Trophoblast cell (in vitro differentiated cells and primary cell): ENCODE measurements around the gene ZNF598.
"Not testable (repeated sequence)": the region's sequence is repeated elsewhere in the genome, so short reads cannot be mapped to it uniquely, and the experiment has no call there.

Experiments
- DNase-seq, 2 donors: peaks; one replicate each; pipeline ENCODE4 v3.0.0-alpha.2; 2016
- H2AFZ ChIP-seq: 2 replicates; pipeline ENCODE4 v1.6.1; 2013; ENCODE audit warnings: low read length, moderate library complexity, mild to moderate bottlenecking; ENCODE audit not compliant: insufficient read depth, poor library complexity
- H2AK5ac ChIP-seq: 2 replicates; pipeline ENCODE4 v1.6.1; 2013; ENCODE audit warnings: mild to moderate bottlenecking, low read length
- H2BK120ac ChIP-seq: 2 replicates; pipeline ENCODE4 v1.6.1; 2013; ENCODE audit warnings: low read length, mild to moderate bottlenecking, moderate library complexity; ENCODE audit not compliant: insufficient read depth, poor library complexity
- H2BK12ac ChIP-seq: 2 replicates; pipeline ENCODE4 v1.6.1; 2013; ENCODE audit warnings: mild to moderate bottlenecking, low read length, moderate library complexity
- H2BK5ac ChIP-seq: 2 replicates; pipeline ENCODE4 v1.6.1; 2013; ENCODE audit warnings: low read length, low read depth, moderate library complexity, mild to moderate bottlenecking; ENCODE audit not compliant: poor library complexity
- H3K14ac ChIP-seq: 2 replicates; pipeline ENCODE4 v1.6.1; 2013; ENCODE audit warnings: mild to moderate bottlenecking, low read length
- H3K18ac ChIP-seq: 2 replicates; pipeline ENCODE4 v1.6.1; 2013; ENCODE audit warnings: mild to moderate bottlenecking, low read length
- H3K23ac ChIP-seq: 2 replicates; pipeline ENCODE4 v1.6.1; 2013; ENCODE audit warnings: low read length
- H3K27ac ChIP-seq: 2 replicates; pipeline ENCODE4 v1.5.1; 2013; ENCODE audit warnings: low read depth, mild to moderate bottlenecking, inconsistent platforms, low read length, moderate library complexity
- H3K27me3 ChIP-seq: 2 replicates; pipeline ENCODE4 v1.6.1; 2013; ENCODE audit warnings: inconsistent platforms, mild to moderate bottlenecking, low read length, moderate library complexity; ENCODE audit not compliant: insufficient read depth
- H3K36me3 ChIP-seq, 2 experiments: 1 replicate in 1 of 2; 2 replicates in 1 of 2; pipeline ENCODE4 v1.6.1; 2013; ENCODE audit warnings: low read length in 2 of 2, mild to moderate bottlenecking in 2 of 2, moderate library complexity in 1 of 2; ENCODE audit not compliant: insufficient read depth in 2 of 2, control insufficient read depth in 1 of 2
- H3K4ac ChIP-seq: 2 replicates; pipeline ENCODE4 v1.6.1; 2013; ENCODE audit warnings: low read depth, mild to moderate bottlenecking, low read length, moderate library complexity
- H3K4me1 ChIP-seq, 2 experiments: 1 replicate in 1 of 2; 2 replicates in 1 of 2; pipeline ENCODE4 v1.6.1; 2013; ENCODE audit warnings: low read length in 2 of 2, mild to moderate bottlenecking in 2 of 2, moderate library complexity in 1 of 2; ENCODE audit not compliant: insufficient read depth in 2 of 2, control insufficient read depth in 1 of 2
- H3K4me2 ChIP-seq: 2 replicates; pipeline ENCODE4 v1.6.1; 2013; ENCODE audit warnings: inconsistent platforms, mild to moderate bottlenecking, low read length, moderate library complexity
- H3K4me3 ChIP-seq: 2 replicates; pipeline ENCODE4 v1.5.1; 2013; ENCODE audit warnings: mild to moderate bottlenecking, low read depth, low read length, inconsistent platforms
- H3K79me1 ChIP-seq: one replicate; pipeline ENCODE4 v1.6.1; 2013; ENCODE audit warnings: low read length
- H3K79me2 ChIP-seq: 2 replicates; pipeline ENCODE4 v1.6.1; 2013; ENCODE audit warnings: low read length, mild to moderate bottlenecking; ENCODE audit not compliant: control insufficient read depth, insufficient read depth, poor library complexity
- H3K9ac ChIP-seq: 2 replicates; pipeline ENCODE4 v1.6.1; 2013; ENCODE audit warnings: mild to moderate bottlenecking, low read length
- H3K9me3 ChIP-seq: 2 replicates; pipeline ENCODE4 v1.6.1; 2013; ENCODE audit warnings: low read depth, mild to moderate bottlenecking, control low read depth, inconsistent platforms, low read length; ENCODE audit not compliant: insufficient read depth
- H4K12ac ChIP-seq: 2 replicates; pipeline ENCODE4 v1.6.1; 2013; ENCODE audit warnings: low read depth, mild to moderate bottlenecking, low read length, moderate library complexity
- H4K8ac ChIP-seq: 2 replicates; pipeline ENCODE4 v1.6.1; 2013; ENCODE audit warnings: low read depth, mild to moderate bottlenecking, low read length, moderate library complexity
- H4K91ac ChIP-seq: one replicate; pipeline ENCODE4 v1.6.1; 2013; ENCODE audit warnings: low read depth, mild to moderate bottlenecking, low read length, moderate library complexity
- WGBS: extraction: QIAGEN DNeasy Blood & Tissue Kit; methylation state at CpG from one replicate; pipeline ENCODE4 v1.1.7; 2013; ENCODE audit warnings: missing lambda C conversion rate; ENCODE audit not compliant: insufficient read length, insufficient coverage; ENCODE audit errors: extremely low coverage; 5-methylcytosine and 5-hydroxymethylcytosine counted together

ZNF598 gene

DNA sequence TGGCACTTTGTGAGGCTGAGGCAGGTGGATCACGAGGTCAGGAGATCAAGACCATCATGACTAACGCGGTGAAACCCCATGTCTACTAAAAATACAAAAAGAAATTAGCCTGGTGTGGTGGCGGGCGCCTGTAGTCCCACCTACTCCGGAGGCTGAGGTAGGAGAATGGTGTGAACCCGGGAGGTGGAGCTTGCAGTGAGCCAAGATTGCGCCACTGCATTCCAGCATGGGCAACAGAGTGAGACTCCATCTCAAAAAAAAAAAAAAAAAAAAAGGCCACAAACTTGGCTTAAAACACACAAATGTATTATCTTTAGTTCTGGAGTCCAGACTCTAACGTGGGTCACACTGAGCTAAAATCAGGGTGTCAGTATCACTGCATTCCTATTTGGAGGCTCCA is 2.1 kb upstream of the ZNF598 start:
- not testable (repeated sequence) for H3K79me2 ChIP-seq, H4K91ac ChIP-seq, H3K14ac ChIP-seq, H3K27me3 ChIP-seq, H2AK5ac ChIP-seq, H3K23ac ChIP-seq, H3K27ac ChIP-seq, H3K9ac ChIP-seq, H2BK120ac ChIP-seq, H2AFZ ChIP-seq, H4K12ac ChIP-seq, H2BK5ac ChIP-seq, H3K4me2 ChIP-seq, H2BK12ac ChIP-seq, H4K8ac ChIP-seq, H3K4ac ChIP-seq, H3K79me1 ChIP-seq, H3K4me3 ChIP-seq, H3K36me3 ChIP-seq, H3K18ac ChIP-seq, H3K9me3 ChIP-seq, DNase-seq
- no CpG with 5 or more reads among the region's 9 CpGs for WGBS
- H3K4me1 ChIP-seq, result peaks cover 8 to 21% of the 10 kb centered on the region in 2 experiments

DNA sequence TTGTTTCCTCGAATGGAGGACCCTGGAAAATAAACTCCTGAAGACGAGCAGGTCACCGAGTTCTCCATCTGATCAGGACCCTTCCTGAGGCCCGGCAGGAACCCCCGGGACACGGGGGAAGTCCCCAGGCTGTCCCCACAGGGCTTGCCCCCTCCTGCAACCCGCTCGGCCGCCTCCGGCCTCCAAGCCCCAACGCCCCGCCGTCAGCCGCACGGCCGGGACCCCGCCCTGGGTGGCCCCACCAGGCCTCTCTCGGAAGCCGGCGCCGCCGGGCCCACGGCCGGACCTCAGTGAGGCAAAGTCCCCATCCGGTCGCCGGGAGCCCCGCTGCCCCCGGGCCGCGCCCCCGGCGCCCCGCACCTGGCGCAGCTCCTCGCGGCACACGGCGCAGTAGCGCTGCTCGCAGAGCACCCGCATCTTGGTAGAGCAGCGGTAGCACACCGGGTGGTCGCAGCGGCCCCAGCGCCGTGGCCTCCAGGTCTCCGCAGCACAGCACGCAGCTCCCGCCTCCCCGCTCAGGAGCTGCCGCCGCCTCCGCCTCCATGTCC is 383 bp downstream of the ZNF598 start:
- Histone ChIP-seq H3K4me3 (peak overlapping the region; percentile 96), H3K23ac (no peak overlapping the region), H2BK12ac (no peak overlapping the region), H3K4me1 (peaks cover 9 to 23% of the 10 kb centered on the region in 2 experiments), H2AFZ (peak overlapping the region; percentile 50), H3K9ac (peak overlapping the region; percentile 99), H3K4ac (peak overlapping the region; percentile 68), H3K4me2 (peak overlapping the region; percentile 85), H3K27me3 (no peaks in the 10 kb centered on the region), H3K79me1 (peaks cover 7% of the 10 kb centered on the region), H4K91ac (peak overlapping the region; percentile 81), H4K12ac (peak overlapping the region; percentile 73), H3K27ac (peak overlapping the region; percentile 22), H2BK5ac (peak overlapping the region; percentile 26), H3K9me3 (peaks cover 1% of the 10 kb centered on the region), H3K14ac (peak overlapping the region; percentile 88), H2BK120ac (peak overlapping the region; percentile 52), H3K18ac (peak overlapping the region; percentile 81), H3K36me3 (peaks cover 7 to 9% of the 10 kb centered on the region in 2 experiments), H2AK5ac (peak overlapping the region; percentile 32), H3K79me2 (peaks cover 13% of the 10 kb centered on the region), H4K8ac (peak overlapping the region; percentile 77)
- DNase-seq, result peak in 1 of 2 donors; percentile 43
- no CpG with 5 or more reads among the region's 55 CpGs for WGBS

DNA sequence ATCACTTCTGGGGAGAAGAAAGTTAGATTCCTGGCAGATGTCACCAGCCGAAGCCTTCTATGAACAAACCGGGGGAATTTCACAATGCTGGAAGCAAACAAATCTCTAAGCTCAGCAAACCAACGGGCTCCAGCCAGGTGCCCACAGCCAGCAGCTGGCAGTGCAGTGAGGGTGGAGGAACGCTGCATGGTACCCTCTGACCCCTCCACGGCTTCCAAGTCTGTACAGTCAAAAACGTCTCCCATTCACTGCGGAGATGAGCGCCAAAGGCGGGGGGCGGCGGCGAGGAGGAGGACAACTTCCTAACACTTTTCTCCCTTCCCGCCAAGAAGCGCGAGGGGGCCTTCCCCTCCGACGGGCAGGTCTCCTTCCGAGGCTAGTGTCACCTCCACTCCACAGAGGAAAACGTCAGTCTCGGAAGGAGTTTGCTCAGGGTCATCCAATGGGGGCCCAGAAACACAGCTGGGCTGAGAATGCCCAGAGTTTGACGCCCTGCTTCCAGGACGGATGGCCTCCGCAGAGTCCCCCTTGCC is 924 bp downstream of the ZNF598 start:
- Histone ChIP-seq H3K27ac (no peak overlapping the region), H4K8ac (no peak overlapping the region), H3K79me1 (peaks cover 7% of the 10 kb centered on the region), H2BK120ac (no peak overlapping the region), H3K23ac (no peak overlapping the region), H2BK12ac (no peak overlapping the region), H3K27me3 (no peaks in the 10 kb centered on the region), H3K4ac (peak overlapping the region; percentile 56), H3K14ac (no peak overlapping the region), H2AK5ac (no peak overlapping the region), H3K79me2 (peaks cover 13% of the 10 kb centered on the region), H3K4me3 (peak overlapping the region; percentile 96), H2AFZ (no peak overlapping the region), H3K9me3 (peaks cover 1% of the 10 kb centered on the region), H3K18ac (no peak overlapping the region), H2BK5ac (no peak overlapping the region), H3K4me1 (peaks cover 13 to 26% of the 10 kb centered on the region in 2 experiments), H4K12ac (no peak overlapping the region), H3K4me2 (peak overlapping the region; percentile 85), H3K36me3 (peaks cover 7 to 9% of the 10 kb centered on the region in 2 experiments), H4K91ac (no peak overlapping the region), H3K9ac (peak overlapping the region; percentile 99)
- DNase-seq, result peak in 1 of 2 donors; percentile 52
- WGBS, result no CpG with 5 or more reads among the region's 23 CpGs

DNA sequence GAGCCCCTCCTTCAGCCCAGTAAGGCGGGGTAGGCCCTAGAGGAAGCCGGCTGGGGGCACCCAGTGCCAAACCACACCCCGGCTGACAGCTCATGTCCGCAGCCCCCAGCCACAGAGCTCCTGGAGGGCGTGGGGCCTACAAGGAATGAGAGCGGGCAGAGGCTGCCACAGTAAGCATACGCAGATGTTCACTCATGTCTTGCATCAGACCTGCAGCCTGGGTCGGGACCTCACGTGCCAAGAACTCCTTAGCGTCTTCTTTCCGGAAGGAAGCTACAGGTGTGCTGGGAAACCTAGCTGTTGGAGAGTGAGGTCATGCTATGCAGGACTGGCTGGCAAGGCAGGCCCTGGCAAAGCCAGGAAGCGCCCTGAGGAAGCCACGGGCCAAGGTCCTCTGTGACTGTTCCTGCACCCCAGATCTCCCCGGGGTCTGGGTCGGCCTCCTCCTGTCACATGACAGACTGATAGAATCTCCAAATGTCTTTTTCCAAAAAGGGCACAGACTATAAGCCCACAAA is 1.6 kb downstream of the ZNF598 start:
- H3K4me1 ChIP-seq, result peaks cover 13 to 26% of the 10 kb centered on the region in 2 experiments
- no peak overlapping the region for H2BK5ac ChIP-seq

More for the DNA sequence above, 1.6 kb downstream of the ZNF598 start:
- Histone ChIP-seq H3K9ac (no peak overlapping the region), H2AFZ (no peak overlapping the region), H3K4me3 (no peak overlapping the region), H3K27me3 (no peaks in the 10 kb centered on the region), H3K79me2 (peaks cover 13% of the 10 kb centered on the region), H3K4me2 (peak overlapping the region; percentile 85), H3K79me1 (peaks cover 7% of the 10 kb centered on the region), H4K8ac (no peak overlapping the region), H3K27ac (no peak overlapping the region), H3K9me3 (peaks cover 1% of the 10 kb centered on the region), H4K91ac (no peak overlapping the region), H3K36me3 (peaks cover 12 to 14% of the 10 kb centered on the region in 2 experiments), H2BK120ac (no peak overlapping the region), H3K14ac (no peak overlapping the region), H3K4ac (peak overlapping the region; percentile 32), H2BK12ac (no peak overlapping the region), H2AK5ac (no peak overlapping the region), H4K12ac (no peak overlapping the region), H3K23ac (no peak overlapping the region), H3K18ac (no peak overlapping the region)
- WGBS, result no CpG with 5 or more reads among the region's 15 CpGs
- DNase-seq, result peak; percentile 85 to 91
